Prostate gland (tissue), 2 donors: ENCODE results near the gene BGLAP.

Experiments
- CTCF ChIP-seq, 4 experiments: fragments of 200-600 bp in 2 of 4; fragments of 450-650 bp in 2 of 4; sonication (generic) in 2 of 4; IDR thresholded peaks; 1 replicate in 3 of 4; 2 replicates in 1 of 4; pipeline ENCODE4 v1.5.1; 2016 to 2019; ENCODE audit warnings: antibody characterized with exemption in 4 of 4, mild to moderate bottlenecking in 2 of 4, moderate library complexity in 2 of 4
- POLR2A ChIP-seq: fragments of 450-650 bp; IDR thresholded peaks from one replicate; pipeline ENCODE4 v1.6.1; 2016; ENCODE audit warnings: antibody characterized with exemption, mild to moderate bottlenecking
- POLR2AphosphoS5 ChIP-seq: sonication (generic); formaldehyde crosslinking; IDR thresholded peaks from one replicate; pipeline ENCODE4 v1.6.1; 2017; ENCODE audit warnings: antibody characterized with exemption

- TF ChIP-seq POLR2A (no peak), CTCF (IDR thresholded peaks at IDR 0.05) (no peak), POLR2AphosphoS5 (no peak)
These were observed 21.3 kb downstream of the BGLAP start for GRCh38 chr1:156263288-156263655.
